OCI-LY7 (cell line): ENCODE results near the gene PPT1.

Source experiments
- EZH2phosphoT487 ChIP-seq: fragments of 200-600 bp; sonication (generic); IDR thresholded peaks from 2 replicates; pipeline ENCODE4 v1.6.1; 2018; ENCODE audit warnings: low read depth, borderline replicate concordance, mild to moderate bottlenecking, mixed run types, antibody characterized with exemption, low read length, moderate library complexity, mixed read lengths
- TF ChIP-seq, protein P1 (sequence below): fragments of 200-600 bp; sonication (generic); conservative IDR thresholded peaks from 2 replicates; pipeline ENCODE4 v1.5.1; 2014; ENCODE audit warnings: mild to moderate bottlenecking, antibody characterized with exemption, low read length, moderate library complexity, mixed read lengths

DNA sequence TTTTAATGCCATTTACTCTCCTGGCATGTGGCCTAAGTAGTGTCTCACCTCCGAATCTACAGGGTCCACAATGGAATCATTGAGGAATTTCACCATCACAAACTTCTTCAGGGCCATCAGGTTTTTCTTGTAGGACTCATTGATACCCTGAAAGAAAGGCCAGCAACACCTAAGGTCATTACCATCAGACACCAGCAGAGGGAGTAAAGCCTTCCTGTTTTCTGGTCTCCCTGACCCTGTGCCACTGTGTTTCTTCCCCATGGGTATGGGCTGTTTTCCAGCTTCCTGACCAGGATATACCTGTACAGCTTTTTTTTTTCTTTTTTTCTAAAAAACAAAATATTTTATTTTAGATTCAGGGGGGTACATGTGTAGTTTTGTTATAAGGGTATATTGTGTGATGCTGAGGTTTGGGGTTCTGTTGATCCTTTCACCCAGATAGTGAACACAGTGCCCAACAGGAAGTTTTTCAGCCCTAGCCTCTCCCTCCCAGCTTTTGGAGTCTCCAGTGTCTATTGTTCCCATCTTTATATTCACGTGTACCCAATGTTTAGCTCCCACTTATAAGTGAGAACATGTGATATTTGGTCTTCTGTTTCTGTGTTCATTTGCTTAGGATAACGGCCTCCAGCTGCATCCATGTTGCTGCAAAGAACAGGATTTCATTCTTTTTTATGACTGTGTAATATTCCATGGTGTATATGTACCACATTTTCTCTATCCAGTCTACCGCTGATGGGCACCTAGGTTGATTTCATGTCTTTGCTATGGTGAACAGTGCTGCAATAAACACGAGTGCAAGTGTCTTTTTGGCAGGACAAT lies 18.3 kb downstream of the PPT1 start:
- TF ChIP-seq, protein P1, sequence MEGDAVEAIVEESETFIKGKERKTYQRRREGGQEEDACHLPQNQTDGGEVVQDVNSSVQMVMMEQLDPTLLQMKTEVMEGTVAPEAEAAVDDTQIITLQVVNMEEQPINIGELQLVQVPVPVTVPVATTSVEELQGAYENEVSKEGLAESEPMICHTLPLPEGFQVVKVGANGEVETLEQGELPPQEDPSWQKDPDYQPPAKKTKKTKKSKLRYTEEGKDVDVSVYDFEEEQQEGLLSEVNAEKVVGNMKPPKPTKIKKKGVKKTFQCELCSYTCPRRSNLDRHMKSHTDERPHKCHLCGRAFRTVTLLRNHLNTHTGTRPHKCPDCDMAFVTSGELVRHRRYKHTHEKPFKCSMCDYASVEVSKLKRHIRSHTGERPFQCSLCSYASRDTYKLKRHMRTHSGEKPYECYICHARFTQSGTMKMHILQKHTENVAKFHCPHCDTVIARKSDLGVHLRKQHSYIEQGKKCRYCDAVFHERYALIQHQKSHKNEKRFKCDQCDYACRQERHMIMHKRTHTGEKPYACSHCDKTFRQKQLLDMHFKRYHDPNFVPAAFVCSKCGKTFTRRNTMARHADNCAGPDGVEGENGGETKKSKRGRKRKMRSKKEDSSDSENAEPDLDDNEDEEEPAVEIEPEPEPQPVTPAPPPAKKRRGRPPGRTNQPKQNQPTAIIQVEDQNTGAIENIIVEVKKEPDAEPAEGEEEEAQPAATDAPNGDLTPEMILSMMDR: peak; percentile 86
- TF ChIP-seq EZH2phosphoT487: no peak
